Brain microvascular endothelial cell (primary cell): ENCODE measurements around the gene DOCK1.

Experiments used
- DNase-seq: peaks from one replicate; pipeline ENCODE4 v3.0.0-alpha.2; 2020
- H3K27ac ChIP-seq: fragments of 250-450 bp; sonication (Bioruptor Pico); 2 replicates; pipeline ENCODE4 v1.5.1; 2020; ENCODE audit warnings: mild to moderate bottlenecking, moderate library complexity
- H3K27me3 ChIP-seq: fragments of 250-450 bp; sonication (Bioruptor Pico); replicated peaks from 2 replicates; pipeline ENCODE4 v1.5.1; 2020; ENCODE audit warnings: mild to moderate bottlenecking
- H3K36me3 ChIP-seq: fragments of 250-450 bp; sonication (Bioruptor Pico); replicated peaks from 2 replicates; pipeline ENCODE4 v1.5.1; 2020; ENCODE audit warnings: mild to moderate bottlenecking
- H3K4me3 ChIP-seq: 2 replicates; pipeline ENCODE4 v1.5.1; 2011; ENCODE audit warnings: low read depth, mild to moderate bottlenecking, control low read depth, low read length, moderate library complexity
- CTCF ChIP-seq: IDR thresholded peaks from 2 replicates; pipeline ENCODE4 v1.5.1; 2011; ENCODE audit warnings: low read depth, mild to moderate bottlenecking, moderate library complexity, low read length, control low read depth, inconsistent platforms; ENCODE audit errors: missing control alignments
- in situ Hi-C: cut with HindIII; loops from 2 replicates; pipeline ENCODE4 v1.10.0; 2017; ENCODE audit warnings: low sequenced_read_pairs, low pct_ligation_motif_present

The DOCK1 gene

DNA sequence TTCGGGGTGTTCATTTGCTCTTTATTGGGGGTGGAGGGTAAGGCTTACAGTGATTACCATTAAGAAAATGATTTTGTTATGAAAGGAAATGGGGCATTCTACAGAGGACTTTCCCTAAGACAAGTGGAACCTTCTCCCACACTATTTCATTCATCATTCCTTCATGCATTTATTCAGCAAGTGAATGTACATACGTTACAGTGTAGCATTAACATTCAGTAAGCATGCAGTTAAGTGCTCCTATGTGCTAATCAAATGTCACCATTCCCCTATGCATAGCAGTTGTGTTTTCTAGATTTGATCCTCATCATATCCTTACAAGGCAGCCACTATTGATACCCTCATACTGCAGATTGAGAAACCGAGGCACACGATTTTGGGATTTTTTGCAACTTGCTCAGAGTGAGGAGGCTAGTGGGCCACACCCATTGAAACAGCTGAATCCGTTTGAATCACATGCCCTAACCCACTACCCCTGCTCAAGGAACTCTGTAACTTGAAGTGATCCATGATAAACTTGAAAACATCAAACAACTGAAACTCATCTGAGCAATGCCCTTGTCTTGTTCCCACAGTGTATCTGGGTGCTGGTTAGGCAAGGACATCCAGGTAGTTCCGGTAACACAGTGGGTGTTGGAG, 274.5 kb downstream of the DOCK1 start:
- no peak for DNase-seq
- no peaks in the 10 kb centered on the region for H3K27me3 ChIP-seq
- no peak overlapping the region for H3K27ac ChIP-seq
- TF ChIP-seq CTCF = no peak
- no peak overlapping the region for H3K4me3 ChIP-seq
- in situ Hi-C loops = no loop called here
- H3K36me3 ChIP-seq = no peaks in the 10 kb centered on the region

DNA sequence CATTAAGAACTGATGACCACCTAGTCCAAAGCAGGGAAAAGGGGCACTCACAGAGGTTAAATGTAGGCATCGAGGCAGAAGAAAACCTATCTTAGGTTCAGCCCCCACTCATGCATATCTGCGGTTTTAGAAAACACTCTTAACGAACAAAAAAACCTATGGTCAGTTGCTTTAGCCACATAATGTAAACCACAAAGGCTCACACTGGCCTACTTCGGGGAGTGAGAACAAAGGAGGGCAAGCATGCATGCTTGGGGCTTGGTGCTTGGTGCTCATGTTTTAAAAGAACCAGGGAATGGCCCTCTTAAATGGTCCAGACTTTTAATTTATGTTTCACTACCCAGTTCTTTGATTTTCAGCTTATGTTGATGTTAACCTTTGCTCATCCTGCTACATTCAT, 276.9 kb downstream of the DOCK1 start:
- Histone ChIP-seq H3K36me3 (no peaks in the 10 kb centered on the region), H3K4me3 (no peak overlapping the region), H3K27me3 (no peaks in the 10 kb centered on the region), H3K27ac (no peak overlapping the region)
- in situ Hi-C loops = no loop called here
- no peak for TF ChIP-seq CTCF
- DNase-seq = no peak

GRCh38 chr10:127184582-127184981, 279.4 kb downstream of the DOCK1 start:
- no peaks in the 10 kb centered on the region for H3K27me3 ChIP-seq
- H3K4me3 ChIP-seq = no peak overlapping the region
- in situ Hi-C loops = no loop called here
- H3K27ac ChIP-seq = no peak overlapping the region
- DNase-seq = no peak
- TF ChIP-seq CTCF = no peak
- H3K36me3 ChIP-seq = no peaks in the 10 kb centered on the region

- no peak for TF ChIP-seq CTCF
- Histone ChIP-seq H3K36me3 (no peaks in the 10 kb centered on the region), H3K27ac (no peak overlapping the region), H3K4me3 (no peak overlapping the region), H3K27me3 (no peaks in the 10 kb centered on the region)
- DNase-seq = no peak
- in situ Hi-C loops = no loop called here
Observed at GRCh38 chr10:127186813-127187212, 281.6 kb downstream of the DOCK1 start.

DNA sequence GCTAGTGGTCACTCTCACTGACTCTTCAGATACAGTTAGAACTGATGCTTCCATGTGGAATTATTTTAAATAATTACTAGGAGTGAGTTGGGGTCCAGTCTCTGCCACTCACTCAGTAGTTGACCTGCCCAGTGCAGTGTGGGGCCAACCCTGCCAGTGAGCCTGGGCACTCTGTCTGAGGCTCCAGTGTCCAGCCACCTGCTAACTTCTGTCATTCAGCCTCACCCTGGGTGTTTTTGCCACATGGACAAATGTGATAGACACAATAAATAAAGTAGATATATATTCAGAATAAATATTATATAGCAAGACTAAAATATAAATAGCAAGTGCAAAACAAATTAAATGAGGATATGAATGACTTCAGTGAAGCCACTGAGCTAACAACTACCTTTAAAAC, 284.0 kb downstream of the DOCK1 start:
- no peak for TF ChIP-seq CTCF
- DNase-seq = no peak
- Histone ChIP-seq H3K36me3 (no peaks in the 10 kb centered on the region), H3K27me3 (no peaks in the 10 kb centered on the region), H3K27ac (no peak overlapping the region), H3K4me3 (no peak overlapping the region)
- in situ Hi-C loops = no loop called here

DNA sequence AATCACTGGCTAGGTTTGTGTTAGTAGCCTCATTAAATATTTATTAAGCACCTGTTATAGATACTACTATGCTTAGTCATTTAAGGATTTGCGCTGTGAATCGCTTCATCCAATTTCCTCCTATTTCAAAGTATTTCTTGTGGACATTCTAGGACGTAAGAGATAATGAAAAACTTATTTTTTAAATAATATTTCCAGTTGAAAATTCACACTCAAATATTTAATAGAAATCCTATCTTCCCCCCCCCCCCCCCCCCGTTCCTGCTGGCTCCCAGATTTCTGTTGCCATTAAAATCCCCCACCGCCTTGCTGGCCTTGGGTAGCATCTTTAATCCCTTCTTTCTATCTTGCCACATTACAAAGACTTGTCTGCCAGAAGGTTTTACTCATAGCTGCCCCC, 285.2 kb downstream of the DOCK1 start:
- no peak for TF ChIP-seq CTCF
- Histone ChIP-seq H3K27ac (no peak overlapping the region), H3K4me3 (no peak overlapping the region), H3K36me3 (no peaks in the 10 kb centered on the region), H3K27me3 (no peaks in the 10 kb centered on the region)
- in situ Hi-C loops = no loop called here
- no peak for DNase-seq
